Activated CD8-positive, alpha-beta memory T cell treated with anti-CD3 and anti-CD28 coated beads for 24 hours (primary cell): Measurements from ENCODE around the gene NAV2.

Source experiments
- DNase-seq: peaks from one replicate; pipeline ENCODE4 v3.0.0-alpha.2; 2020

Gene NAV2

DNA sequence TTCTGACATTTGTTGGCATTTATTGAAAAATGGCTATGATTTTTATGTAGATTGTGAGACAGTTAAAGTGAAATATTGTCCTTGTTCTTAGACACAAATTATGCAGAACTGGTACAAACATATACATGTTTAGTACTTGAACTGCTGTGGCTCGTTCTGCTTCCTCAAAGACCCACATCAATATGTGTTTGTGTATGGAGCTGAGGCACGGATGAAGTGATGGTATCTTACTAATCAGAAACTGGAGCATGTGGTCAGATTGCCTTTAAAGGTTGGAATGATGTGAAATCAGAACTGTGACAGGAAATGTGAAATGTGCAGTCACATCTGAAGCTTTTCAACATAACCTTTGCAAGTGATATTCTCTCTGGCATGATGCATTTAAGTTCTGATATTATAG, 130.4 kb downstream of the NAV2 start:
- no peak for DNase-seq

DNA sequence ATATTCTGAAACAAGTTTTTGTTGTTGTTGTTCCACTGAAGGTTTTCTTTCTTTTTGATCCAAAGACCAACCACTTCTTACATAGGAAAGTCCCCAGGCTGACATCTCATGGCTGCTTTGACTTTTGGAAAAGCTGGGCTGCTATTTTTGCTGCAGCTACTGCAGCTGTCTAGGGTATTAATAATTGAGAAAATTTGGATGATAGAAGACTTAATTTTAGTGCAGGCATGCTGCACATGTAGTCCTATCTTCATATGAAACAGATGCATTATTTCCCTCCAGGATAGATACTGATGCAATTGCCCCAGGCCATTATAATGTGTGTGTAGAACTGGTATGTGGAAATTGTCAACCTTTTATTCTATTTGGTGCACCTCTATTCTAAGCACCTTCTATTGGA, 131.4 kb downstream of the NAV2 start:
- DNase-seq, result no peak

DNA sequence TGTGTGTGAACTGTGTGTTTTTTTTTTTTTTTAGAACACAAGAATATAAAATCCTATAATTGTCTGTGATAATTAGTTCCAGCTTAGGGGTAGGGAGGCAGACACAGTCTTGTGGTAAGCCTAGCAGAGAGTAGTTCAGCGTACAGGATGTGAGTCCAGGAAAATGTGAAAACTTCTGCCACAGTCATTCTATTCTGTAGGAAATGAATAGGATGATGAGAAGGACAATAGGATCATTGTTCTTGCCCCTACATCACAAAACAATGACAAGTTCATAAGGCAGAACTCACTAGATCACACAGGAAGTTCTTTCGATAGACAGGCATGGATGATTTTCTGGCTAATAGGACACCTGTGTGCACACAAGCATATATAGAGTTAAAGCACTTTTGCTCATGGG, 132.2 kb downstream of the NAV2 start:
- DNase-seq, result no peak

DNA sequence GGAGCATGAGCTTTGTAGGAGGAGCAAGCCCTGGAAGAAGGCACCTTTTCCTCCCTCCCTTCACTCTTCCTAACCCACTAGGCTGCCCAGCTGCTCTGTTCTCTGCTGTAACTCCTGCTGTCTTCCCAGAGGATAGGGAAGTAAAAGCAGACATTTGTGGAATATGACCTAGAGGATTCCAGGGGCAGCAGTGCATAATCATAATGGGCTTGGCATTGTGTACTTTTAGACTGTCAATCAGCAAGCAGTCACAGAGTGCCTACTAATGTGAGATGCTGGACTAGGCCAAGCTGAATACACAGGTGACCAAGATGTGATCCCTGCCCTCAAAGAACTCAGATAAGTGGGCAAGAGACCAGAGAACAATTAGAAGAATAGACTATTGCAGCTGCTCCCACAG, 133.0 kb downstream of the NAV2 start:
- DNase-seq, result no peak

DNA sequence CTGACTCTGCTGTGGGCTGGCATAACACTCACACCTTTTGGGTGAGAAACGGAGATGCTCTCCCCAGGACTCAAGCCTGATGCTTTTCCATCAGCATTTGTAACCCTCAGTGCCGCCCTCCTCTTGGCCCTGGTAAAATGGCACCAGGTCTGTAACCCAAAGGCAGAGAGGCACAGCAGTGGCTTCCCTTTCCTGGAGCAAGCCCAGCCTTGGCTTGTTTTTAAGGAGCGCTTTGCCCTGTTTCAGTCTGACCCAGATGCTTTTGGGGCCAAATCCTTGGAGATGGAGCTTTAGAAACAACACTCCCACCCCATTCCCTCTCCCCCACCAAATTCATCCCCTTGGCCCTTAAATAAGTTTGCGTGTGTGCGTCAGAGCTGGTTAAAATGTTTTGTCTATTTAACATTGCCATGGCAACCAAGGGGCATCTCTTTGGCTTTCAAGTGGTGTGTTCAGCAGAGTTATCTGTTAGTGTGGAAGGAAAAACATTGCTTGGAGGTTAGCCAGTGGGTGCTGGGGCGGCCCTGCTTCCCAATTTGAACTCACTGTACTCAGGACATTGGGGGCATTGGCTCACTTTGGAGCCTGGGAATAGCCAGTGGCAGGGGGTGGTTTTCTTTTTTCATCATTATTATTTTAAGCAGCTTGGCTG, 134.1 kb downstream of the NAV2 start:
- no peak for DNase-seq

DNA sequence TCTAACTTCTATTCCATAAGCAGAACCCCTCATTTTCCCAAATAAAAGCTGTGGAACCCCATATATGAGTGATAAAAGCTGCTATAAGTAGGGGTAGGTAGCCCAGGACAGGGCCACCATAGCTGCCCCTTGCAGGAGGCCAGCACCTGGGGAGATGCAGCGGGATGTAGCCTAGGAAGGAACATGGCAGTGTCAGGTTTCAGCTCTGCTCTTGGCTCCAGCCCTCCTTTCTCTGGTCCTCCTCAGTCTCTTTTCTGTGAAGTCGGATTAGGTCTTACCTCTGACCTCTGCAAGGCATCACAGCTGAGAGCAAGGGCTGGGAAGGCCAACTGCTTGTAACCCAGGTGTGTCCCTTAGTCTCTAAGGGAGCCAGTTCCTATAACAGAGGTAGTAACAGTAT, 135.6 kb downstream of the NAV2 start:
- no peak for DNase-seq

DNA sequence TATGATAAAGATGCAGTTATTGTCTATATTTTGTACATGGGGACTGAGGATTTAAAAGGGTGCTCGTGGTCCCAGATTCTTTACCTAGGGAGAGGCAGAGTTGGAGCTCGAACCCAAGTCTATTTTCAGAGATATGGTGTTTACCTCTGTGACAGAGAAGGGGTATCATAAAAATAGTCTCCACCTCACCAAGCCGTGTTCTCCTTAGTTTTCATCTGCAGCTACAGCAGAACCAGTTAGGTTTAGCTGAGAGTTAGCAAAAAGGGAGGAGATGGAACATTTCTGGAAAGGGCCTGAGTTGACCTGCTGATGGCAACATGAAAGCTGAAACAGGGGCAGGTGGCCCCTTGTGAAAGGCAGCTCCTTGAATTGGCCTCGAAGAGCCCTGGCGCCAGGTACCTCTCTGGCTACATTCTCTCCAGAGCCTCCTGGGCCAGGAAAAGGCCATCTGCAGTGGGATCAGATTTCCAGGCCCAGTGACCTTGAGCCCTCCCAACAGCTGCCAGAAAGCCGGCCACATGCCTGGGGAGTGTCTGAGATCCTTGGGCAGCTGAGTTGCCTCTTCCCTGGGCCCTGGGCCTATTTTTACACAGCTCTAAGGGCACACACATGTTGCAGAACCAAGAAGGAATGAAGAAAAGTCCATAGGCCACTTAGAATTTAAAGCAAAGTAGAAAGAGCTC, 136.6 kb downstream of the NAV2 start:
- no peak for DNase-seq

DNA sequence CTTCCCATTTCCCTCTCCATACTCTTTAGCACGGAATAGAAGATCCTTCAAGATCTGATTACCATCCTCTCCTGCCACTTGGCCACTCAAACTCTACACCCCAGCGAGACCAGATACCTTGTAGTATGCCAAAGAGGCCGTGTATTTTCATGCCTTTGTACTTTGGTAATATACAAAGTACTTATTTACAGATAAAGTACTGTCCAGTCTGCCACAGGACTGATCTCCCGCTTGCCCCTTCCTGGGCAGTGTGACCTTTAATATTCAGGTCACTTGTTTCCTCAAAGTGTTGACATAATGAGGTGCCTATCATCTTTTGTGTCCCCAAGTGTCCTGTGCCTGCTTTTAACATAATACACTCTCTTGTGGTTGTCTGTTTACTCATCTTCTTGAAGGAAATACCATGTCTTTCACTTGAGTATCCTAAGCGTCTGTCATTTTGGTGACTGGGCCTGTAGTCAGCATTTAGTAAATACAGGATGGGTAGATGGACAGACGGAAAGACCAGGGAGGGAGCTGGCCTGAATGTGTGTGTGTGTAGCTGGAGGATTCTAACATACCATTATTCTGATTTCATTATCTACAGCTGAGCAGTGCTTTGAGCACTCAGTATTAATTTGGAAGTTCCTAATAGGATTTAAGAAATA, 137.4 kb downstream of the NAV2 start:
- no peak for DNase-seq

DNA sequence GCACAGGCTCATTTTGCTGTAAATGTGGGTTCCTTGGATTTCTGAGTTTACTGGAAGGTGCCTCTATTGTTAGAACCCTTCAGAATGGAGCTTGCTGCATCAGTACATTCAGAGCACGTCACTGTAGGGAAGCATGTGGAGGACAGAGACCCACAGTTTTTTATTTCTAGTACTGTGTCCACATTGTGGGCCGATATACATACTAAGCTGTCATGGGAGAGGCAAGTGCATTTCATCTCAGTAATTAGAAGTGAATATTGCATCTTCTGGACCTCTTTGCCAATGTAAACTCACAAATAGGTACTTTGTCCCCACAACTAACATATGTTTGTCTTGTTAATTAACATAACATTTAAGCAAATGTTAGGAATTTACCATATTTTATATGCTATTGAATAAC, 139.7 kb downstream of the NAV2 start:
- no peak for DNase-seq

DNA sequence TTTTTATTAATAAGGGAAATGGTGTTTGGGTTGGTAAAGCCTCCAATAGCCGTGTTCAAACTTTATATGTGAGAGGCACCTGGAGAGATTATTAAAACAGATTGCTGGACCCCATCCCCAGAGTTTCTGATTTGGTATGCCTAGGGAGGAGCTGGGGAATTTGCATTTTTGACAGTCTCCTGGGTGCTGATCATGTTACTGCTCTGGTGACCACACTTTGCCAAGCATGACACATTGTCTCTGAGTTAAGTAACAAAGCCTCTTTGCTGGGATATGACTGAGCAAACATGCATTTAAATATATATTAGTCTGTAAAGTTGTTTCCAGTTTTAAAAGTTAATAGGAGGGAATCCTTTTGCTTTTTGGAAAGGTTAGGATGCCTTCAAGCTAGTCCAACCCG, 140.4 kb downstream of the NAV2 start:
- no peak for DNase-seq

DNA sequence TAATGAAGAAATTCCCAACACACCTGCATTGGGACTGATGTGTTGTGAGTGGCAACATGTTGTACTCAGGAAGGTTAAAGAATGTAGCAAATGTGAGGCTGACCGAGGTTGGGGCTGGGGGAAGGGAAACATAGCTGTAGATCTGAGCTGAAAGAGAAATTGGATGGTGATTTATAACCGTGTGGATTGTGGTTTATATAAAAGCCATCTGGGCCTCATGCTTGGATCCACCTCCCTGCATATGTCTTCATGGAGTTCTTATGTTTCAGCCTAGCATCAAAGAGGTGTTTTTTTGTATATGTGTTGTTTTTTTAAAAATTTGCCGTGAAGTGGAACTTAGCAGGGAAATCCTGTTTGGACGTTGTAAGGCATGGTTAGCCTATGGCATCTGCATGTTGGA, 141.3 kb downstream of the NAV2 start:
- no peak for DNase-seq

DNA sequence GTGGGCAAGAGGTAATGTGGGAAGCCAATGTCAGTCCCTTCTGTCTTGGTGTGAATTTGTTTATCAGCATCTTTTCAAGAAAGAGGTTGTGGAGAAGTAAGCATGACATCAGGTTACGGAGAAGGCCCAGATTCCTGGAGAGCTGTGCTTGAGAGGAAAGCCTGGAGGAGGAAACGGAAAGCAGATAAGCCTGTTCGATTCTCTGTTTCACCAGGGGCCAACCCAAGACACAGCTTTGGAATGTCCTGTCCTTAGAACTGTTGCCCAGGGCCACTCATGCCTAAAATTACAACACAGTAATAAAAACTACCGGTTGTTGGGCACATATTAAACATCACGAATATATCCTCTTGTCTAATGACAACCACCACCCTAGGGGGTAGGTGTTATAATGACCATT, 148.5 kb downstream of the NAV2 start:
- no peak for DNase-seq

DNA sequence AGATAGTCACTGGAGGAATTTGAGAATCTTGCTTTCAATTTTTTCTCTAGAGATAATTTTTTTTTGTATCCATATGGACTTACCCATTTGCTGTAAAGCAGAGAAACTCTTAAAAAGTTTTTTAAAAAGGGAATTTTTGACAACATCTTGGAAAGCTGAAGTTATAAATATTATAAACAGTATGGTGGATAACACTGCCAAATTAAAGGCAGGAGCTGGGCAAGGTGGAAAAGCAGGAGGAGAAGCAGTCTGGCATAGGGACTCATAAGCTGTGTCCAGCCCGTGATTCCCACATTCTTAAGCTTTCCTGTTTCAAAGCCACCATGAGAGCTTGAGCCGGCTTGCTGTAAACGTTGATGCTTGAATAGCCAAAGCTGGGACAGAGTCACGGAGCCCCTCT, 149.5 kb downstream of the NAV2 start:
- no peak for DNase-seq

DNA sequence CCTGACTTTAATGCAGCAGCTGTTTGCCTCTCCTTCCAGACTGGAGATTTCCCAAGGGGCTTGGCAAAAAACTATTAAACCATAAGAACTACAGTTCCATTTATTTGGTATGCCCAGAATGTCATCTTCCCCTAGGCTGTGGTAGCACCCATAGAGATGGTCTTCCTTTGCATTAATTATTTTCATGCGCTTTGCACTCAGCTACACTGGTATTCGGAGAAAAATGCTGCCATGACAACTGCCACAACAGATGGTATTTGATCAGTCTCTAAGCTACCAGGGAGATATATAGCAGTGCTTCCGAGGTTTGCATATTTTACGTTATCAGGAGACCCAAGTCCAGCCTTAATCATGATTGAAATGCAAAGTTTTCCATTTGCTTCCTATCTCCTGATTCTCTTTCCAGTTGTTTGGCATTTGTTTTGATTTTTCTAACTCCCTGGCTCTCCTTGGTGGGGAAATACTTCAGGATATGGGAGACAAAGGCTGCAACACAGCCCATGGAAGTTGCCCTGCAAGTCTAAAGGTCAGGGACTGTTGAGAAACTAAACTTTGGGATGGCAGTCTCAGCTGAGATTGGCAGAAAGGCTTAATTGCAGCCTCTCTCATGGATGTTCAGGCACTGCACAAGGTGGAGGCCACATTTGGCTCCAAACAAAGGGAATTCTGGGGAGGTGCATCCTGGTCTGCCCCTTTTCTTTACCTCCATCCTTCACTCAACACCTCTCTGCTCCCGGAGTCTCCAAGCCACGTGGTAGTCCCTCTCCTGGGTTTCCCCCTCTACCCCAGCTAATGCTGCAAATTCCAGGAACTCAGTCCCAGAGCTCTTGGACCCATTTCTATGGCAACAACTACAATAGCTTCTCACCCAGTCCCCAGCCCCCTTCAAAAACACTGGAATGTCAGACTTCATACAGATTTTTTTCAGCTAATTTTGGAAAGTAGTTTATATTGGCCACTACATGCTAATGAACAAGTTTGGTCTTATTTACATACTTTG, 151.8 kb downstream of the NAV2 start:
- no peak for DNase-seq

DNA sequence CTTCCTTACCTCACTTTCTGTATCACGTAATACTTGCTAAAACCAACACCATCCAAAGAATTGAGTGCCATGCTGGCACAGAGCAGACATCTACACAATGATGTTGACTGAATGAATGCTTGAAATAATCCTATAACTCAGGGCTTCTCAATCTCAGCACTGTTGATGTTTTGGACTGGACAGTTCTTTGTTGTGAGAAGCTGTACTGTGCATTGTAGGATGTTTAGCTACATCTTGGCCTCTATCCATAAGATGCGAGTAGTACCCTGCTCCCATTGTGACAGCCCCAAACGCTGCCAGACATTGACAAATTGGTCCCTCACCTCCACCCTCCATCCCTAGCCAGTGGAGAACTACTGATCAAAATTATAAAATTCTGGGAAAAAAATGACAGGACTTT, 153.4 kb downstream of the NAV2 start:
- DNase-seq, result no peak

DNA sequence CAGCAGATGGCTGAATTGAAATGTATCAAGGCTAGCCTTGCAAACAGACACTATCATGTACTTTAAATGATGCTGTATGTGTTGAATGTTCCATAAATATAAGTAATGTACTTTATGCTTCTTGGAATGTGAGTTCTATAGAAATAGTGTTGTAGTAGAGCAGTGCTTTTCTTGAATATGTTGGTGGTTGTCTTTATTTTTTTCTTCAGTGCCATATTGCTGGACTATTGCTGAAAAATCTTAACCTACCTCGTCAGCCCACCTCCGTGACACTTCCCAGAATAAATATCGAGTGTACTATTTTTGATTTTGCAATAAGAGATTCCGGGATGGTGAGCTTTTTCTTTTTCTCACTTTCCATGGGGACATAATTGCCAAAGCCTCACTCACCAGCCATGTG, 153.9 kb downstream of the NAV2 start:
- no peak for DNase-seq

DNA sequence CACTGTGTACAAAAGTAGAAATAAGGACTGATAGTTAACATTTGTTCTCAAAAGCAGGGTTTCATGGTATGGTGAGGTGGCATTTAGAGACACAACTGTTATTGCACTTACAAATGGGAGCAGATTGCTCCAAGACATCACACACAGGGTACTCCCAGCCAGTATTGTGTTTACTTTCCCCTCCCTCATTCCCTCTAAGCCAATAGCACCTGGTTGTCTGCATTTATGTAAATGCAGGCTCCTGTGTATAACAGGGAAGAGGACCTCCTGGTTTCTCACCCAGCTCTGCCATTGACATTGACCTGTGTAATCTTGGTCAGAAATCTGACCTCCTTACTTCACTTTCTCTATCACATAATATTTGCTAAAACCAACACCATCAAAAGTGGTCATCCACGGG, 154.4 kb downstream of the NAV2 start:
- DNase-seq, result no peak

DNA sequence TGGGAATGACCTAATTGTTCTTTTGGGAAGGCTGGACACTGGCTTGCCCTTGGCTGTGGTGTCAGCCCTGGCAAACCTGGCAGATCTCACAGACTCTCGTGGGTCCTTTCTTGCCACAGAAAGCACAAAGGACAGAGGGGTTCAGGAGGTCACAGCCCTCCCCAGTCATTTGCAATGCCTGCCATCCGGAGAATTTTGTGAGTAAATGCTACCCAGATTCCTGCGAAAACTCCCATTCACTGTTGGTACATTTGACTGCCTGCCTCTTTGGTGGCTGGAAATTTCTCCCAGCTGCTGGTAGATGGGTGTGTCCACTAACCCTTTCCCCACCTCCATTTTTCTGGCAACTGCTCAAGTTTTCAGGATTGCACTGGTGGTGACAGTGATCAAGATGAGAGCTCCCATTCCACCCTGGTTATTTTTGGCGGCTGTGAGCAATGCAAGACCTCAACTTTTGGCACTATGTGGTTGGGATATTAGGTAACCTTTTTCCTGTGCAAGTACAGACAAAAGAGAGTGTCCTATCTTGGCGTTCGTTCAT, 155.7 kb downstream of the NAV2 start:
- DNase-seq, result no peak

DNA sequence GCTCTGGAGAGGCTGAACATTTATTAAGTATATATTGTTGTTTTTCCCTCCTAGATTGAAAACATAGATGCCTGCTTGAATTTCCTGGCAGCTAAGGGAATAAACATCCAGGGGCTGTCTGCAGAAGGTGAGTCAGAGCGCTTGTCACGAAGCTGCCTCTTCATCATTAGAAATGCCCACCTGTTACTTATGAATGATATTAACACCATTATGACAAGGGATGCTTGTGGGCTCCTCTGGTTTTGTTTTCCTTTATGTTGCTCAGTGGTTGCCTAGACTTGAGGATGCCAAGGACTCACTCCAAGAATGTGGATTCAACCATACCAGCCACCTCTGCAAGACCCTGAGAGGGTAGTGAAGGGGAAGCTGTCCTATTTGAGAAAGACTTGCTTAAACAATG, 156.2 kb downstream of the NAV2 start:
- DNase-seq, result no peak

DNA sequence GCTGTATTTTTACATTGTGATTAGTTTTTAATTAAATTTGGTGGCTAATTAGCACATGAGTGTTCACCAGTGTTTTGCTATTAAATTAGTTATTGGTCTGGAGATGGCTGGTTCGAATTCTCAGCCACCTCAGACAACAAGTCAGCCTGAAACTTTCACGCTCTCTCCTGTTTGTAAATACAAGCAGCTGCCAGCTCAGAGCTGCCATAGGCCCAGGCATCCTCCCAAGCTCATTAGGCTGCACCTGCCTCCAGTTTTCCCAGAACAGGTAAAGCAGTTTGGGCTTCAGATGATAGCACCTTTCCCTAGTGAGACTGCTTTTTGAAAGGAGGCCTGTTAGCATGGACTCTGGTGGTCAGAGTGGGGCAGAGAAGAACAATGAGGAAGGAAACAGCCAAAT, 156.8 kb downstream of the NAV2 start:
- DNase-seq, result no peak

DNA sequence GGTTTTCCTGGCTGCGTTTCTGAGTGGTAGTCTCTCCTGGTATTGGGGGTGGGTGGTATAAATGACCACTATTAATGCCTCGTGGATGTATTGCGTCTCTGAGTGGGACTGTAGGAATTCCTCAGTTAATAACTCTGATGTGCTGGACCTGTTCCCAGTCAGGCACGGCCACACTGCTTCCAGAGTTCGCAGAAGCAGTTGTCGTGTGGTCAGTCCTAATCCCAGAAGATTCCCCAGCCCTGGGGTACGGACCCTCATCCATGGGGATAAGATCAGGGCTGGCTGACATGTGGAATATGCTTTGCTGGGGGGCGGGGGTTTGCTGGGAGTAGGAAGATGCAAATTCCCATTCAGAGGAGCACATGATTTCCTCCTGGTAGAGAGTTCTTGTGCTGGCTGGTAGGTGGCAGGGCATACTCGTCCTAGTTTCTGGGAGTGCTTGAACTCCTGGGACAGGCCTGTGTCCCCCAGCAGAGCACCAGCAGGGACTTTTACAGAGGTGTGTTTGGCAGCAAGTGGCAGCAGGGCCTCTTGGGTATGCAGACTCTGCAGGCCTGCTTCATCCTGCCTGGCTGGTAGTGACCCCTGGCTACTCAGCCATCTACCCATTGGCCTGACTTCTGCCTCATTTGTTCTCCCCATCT, 157.4 kb downstream of the NAV2 start:
- DNase-seq, result no peak

DNA sequence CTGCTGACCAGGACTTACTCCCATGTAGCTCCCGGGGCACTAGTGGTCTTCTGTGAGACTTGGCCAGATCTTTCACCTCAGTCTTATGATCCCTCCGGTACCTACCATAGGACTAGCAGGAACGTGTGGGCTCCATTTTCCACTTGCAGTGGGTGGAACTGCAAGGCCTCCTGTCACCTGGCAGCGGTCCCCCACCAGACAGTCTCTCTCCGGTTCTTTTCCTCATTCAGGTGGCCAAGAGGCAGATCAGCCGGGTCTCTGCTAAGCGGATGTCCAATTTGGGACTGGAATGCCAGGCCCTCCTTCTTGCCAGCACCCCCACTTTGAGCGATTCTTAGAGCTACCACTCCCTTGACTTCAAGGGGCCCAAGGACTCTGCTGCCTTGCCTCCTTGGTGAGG, 158.9 kb downstream of the NAV2 start:
- no peak for DNase-seq
